K562 (cell line): Measurements from ENCODE around the gene TMEM203. TPM values are rescaled to one million over a fixed set of nuclear protein-coding genes. Genes with fewer than 3 reads are reported as not detected.
A peak's percentile ranks its signal among the peaks of the same experiment; 100 is the strongest.

Experiments used
- ATAC-seq: fragments of 200-7000 bp; cut with Tn5 transposase; 3 replicates; pipeline ENCODE4 v1.9.1; 2020; ENCODE audit warnings: moderate library complexity
- BruUV-seq: library from RNA; stranded (reverse); fragments of 400-500 nt; replicated peaks from 2 replicates; lab custom pipeline; 2021; lab: Mats Ljungman, UMichigan
- CTCF ChIA-PET: fragments of 300-600 bp; formaldehyde crosslinking; extraction: SDS; loops from one replicate; lab custom pipeline; 2021; ENCODE audit warnings: low intra/inter-chr PET ratio; lab: Yijun Ruan, JAX
- POLR2A ChIA-PET: fragments of 300-600, 350-650 bp; sonication (Branson Sonifier 250); formaldehyde crosslinking; extraction: SDS; loops from one replicate; lab custom pipeline; 2021; ENCODE audit warnings: antibody characterized with exemption, inconsistent platforms; lab: Yijun Ruan, JAX
- DNase-seq, 4 experiments: peaks; one replicate each; pipeline versions ENCODE4 v3.0.0 to v3.0.0-alpha.2; 2011 to 2018; ENCODE audit warnings: low spot score in 3 of 4, mixed read lengths in 3 of 4; ENCODE audit errors: extremely low read depth in 1 of 4
- FAIRE-seq: peaks from 2 replicates; lab custom pipeline; 2011; peaks lifted over from hg19 to GRCh38; lab: Jason Lieb, UNC
- H2AFZ ChIP-seq: 2 replicates; pipeline ENCODE4 v1.6.0; 2011; ENCODE audit warnings: low read depth, low read length, control low read depth, inconsistent platforms
- H3K27ac ChIP-seq: fragments of 200-600 bp; 3 replicates; pipeline ENCODE4 v1.8.0; 2011; ENCODE audit warnings: low read depth, mild to moderate bottlenecking, control low read depth, inconsistent platforms, low read length, moderate library complexity, mixed read lengths; ENCODE audit errors: extremely low read depth
- H3K27me3 ChIP-seq, 2 experiments: fragments of 300-600 bp in 1 of 2; 2 replicates in 1 of 2; 3 replicates in 1 of 2; pipeline versions ENCODE4 v1.6.0 to v1.8.0; 2011; ENCODE audit warnings: inconsistent platforms in 2 of 2, low read length in 2 of 2, mild to moderate bottlenecking in 1 of 2, mixed read lengths in 1 of 2, moderate library complexity in 1 of 2; ENCODE audit not compliant: control insufficient read depth in 2 of 2, insufficient read depth in 2 of 2
- H3K36me3 ChIP-seq: fragments of 300-600 bp; 3 replicates; pipeline ENCODE4 v1.8.0; 2011; ENCODE audit warnings: mild to moderate bottlenecking, low read length, inconsistent platforms; ENCODE audit not compliant: control insufficient read depth, insufficient read depth
- H3K4me1 ChIP-seq, 2 experiments: fragments of 200-600 bp in 1 of 2; replicated peaks in 1 of 2; 2 replicates in 1 of 2; 3 replicates in 1 of 2; pipeline versions ENCODE4 v1.5.1 to v1.8.0; 2011; ENCODE audit warnings: inconsistent platforms in 2 of 2, low read length in 2 of 2, mild to moderate bottlenecking in 1 of 2, mixed read lengths in 1 of 2, moderate library complexity in 1 of 2; ENCODE audit not compliant: control insufficient read depth in 2 of 2, insufficient read depth in 2 of 2
- H3K4me2 ChIP-seq: 2 replicates; pipeline ENCODE4 v1.6.1; 2011; ENCODE audit warnings: low read length, control low read depth, inconsistent platforms, mixed read lengths; ENCODE audit not compliant: insufficient read depth
- H3K4me3 ChIP-seq: fragments of 200-600 bp; sonication (generic), shearing (Covaris generic); 2 replicates; pipeline ENCODE4 v1.5.1; 2016; ENCODE audit warnings: control low read depth, inconsistent platforms
- H3K79me2 ChIP-seq: fragments of 200-600 bp; 3 replicates; pipeline ENCODE4 v1.8.0; 2011; ENCODE audit warnings: low read length, inconsistent platforms; ENCODE audit not compliant: control insufficient read depth, insufficient read depth
- H3K9ac ChIP-seq, 2 experiments: 2 replicates each; pipeline versions ENCODE4 v1.6.0 to v1.6.1; 2011; ENCODE audit warnings: low read depth in 2 of 2, low read length in 2 of 2, control low read depth in 1 of 2, inconsistent platforms in 1 of 2, mild to moderate bottlenecking in 1 of 2, mixed read lengths in 1 of 2; ENCODE audit not compliant: insufficient read depth in 1 of 2
- H3K9me1 ChIP-seq: one replicate; pipeline ENCODE4 v1.6.0; 2011; ENCODE audit warnings: inconsistent platforms, mild to moderate bottlenecking, low read length, moderate library complexity; ENCODE audit not compliant: control insufficient read depth, insufficient read depth
- H3K9me3 ChIP-seq: replicated peaks from 2 replicates; pipeline ENCODE4 v1.5.1; 2011; ENCODE audit warnings: low read depth, low read length, inconsistent platforms; ENCODE audit not compliant: control insufficient read depth, insufficient read depth
- H4K20me1 ChIP-seq: replicated peaks from 2 replicates; pipeline ENCODE4 v1.6.1; 2011; ENCODE audit warnings: low read length, inconsistent platforms, mixed read lengths; ENCODE audit not compliant: control insufficient read depth, insufficient read depth
- CTCF ChIP-seq, 3 experiments: IDR thresholded peaks in 2 of 3; conservative IDR thresholded peaks in 1 of 3; 2 replicates each; pipeline ENCODE4 v1.5.1; 2011 to 2012; ENCODE audit warnings: low read length in 3 of 3, mild to moderate bottlenecking in 3 of 3, control low read depth in 2 of 3, improper control_type of control experiment in 1 of 3, inconsistent platforms in 1 of 3, low read depth in 1 of 3, mixed read lengths in 1 of 3, moderate library complexity in 1 of 3; ENCODE audit not compliant: insufficient read depth in 2 of 3
- DMBX1 ChIP-seq: fragments of 250-450 bp; sonication (Bioruptor Pico); IDR thresholded peaks from 2 replicates; pipeline ENCODE4 v1.8.0; 2022; ENCODE audit warnings: inconsistent platforms, mild to moderate bottlenecking, moderate library complexity, borderline replicate concordance
- MAX ChIP-seq: sonication (generic); formaldehyde crosslinking; IDR thresholded peaks from 2 replicates; pipeline ENCODE4 v1.9.0; 2022; ENCODE audit warnings: mild to moderate bottlenecking, missing genetic modification reagents
- NELFE ChIP-seq: IDR thresholded peaks from 2 replicates; pipeline ENCODE4 v1.6.1; 2011; ENCODE audit warnings: mild to moderate bottlenecking; ENCODE audit not compliant: insufficient read depth, insufficient read length
- POLR2A ChIP-seq: fragments of 450-650 bp; conservative IDR thresholded peaks from 2 replicates; pipeline ENCODE4 v1.6.1; 2016
- POLR2G ChIP-seq: fragments of 200-400 bp; formaldehyde crosslinking; IDR thresholded peaks from 2 replicates; pipeline ENCODE4 v1.6.1; 2017; ENCODE audit warnings: low read depth, mild to moderate bottlenecking, antibody characterized with exemption, low read length, moderate library complexity
- RAD21 ChIP-seq, 2 experiments: fragments of 250-450 bp in 1 of 2; fragments of 450-650 bp in 1 of 2; sonication (Bioruptor Pico) in 1 of 2; formaldehyde crosslinking in 1 of 2; IDR thresholded peaks in 1 of 2; conservative IDR thresholded peaks in 1 of 2; 2 replicates each; pipeline versions ENCODE4 v1.4.0 to v1.8.0; 2020 to 2022; ENCODE audit warnings: mild to moderate bottlenecking in 2 of 2, moderate library complexity in 1 of 2
- THRAP3 ChIP-seq: fragments of 450-650 bp; IDR thresholded peaks from 2 replicates; pipeline ENCODE4 v1.6.1; 2016; ENCODE audit warnings: mild to moderate bottlenecking, inconsistent platforms, borderline replicate concordance
- WGBS: fragments of 100-300 bp; shearing (Covaris generic); methylation state at CpG from one replicate; pipeline ENCODE4 v1.1.6; 2016; ENCODE audit warnings: low coverage, mixed read lengths; ENCODE audit not compliant: insufficient coverage; ENCODE audit errors: missing lambda C conversion rate; 5-methylcytosine and 5-hydroxymethylcytosine counted together
- in situ Hi-C: fragments of 300-500 bp; cut with MboI; formaldehyde crosslinking; loops from 4 replicates; pipeline ENCODE4 v1.15.0; 2018; ENCODE audit warnings: inconsistent platforms, mixed read lengths
- intact Hi-C: fragments of 100-400 bp; cut with micrococcal nuclease; formaldehyde crosslinking; loops from 2 replicates; pipeline ENCODE4 v1.14.2; 2022
- polyA plus RNA-seq, 8 experiments: library from polyadenylated mRNA; depleted of rRNA in 4 of 8; stranded (reverse) in 5 of 8; unstranded in 3 of 8; fragments of >200 nt; fragmentation: Nextera tagmentation in 2 of 8; fragmentation: Illumina TruSeq in 1 of 8; extraction: Ambion mirVana in 2 of 8; extraction: Trizol in 1 of 8; gene quantifications; 2 replicates each; pipeline versions ENCODE4 v1.2.1 to v1.2.3, GENCODE V29; 2011 to 2014; ENCODE audit warnings: inconsistent platforms in 1 of 8, missing spikeins in 1 of 8
- total RNA-seq, 7 experiments: library from RNA; depleted of rRNA in 6 of 7; stranded (reverse); fragments of >200 nt in 6 of 7; fragmentation: Illumina TruSeq in 2 of 7; extraction: Trizol in 2 of 7; gene quantifications; 2 replicates each; pipeline versions ENCODE4 v1.2.1 to v1.2.3, GENCODE V29; 2011 to 2021; ENCODE audit warnings: low replicate concordance in 1 of 7
- TF ChIP-seq, protein P1 (sequence below): sonication (generic); formaldehyde crosslinking; IDR thresholded peaks from 2 replicates; pipeline ENCODE4 v1.8.1; 2023; ENCODE audit warnings: mild to moderate bottlenecking, missing genetic modification reagents

Gene TMEM203
- total and polyA plus RNA-seq, 9 of the 15 experiments (the other 6 are each of a cell fraction or from before 2014, with no cell fraction given), result 8.8 to 59.5 (median 37.6) TPM

GRCh38 chr9:137175345-137175961 is 30.0 kb downstream of the TMEM203 start:
- no peaks in the 10 kb centered on the region for H3K9me3 ChIP-seq
- in situ Hi-C loops (no loop called here), intact Hi-C loops (no loop called here)
- H3K9me1 ChIP-seq, result no peaks in the 10 kb centered on the region
- H3K4me1 ChIP-seq, result peaks cover 3 to 84% of the 10 kb centered on the region in 2 experiments; a peak in 3 of 5 replicates
- no peak overlapping the region for H3K4me2 ChIP-seq
- ChIA-PET POLR2A (interaction anchor here (0.6 to 1.8 kb wide), 3 partner anchors 18 to 84 kb away, joined by 3 to 7 read pairs (median 5); no protein-coding TSS in a partner anchor), CTCF (no interaction called here)
- H3K79me2 ChIP-seq, result no peaks in the 10 kb centered on the region
- WGBS, result 65% methylated on average over 23 of the region's 33 CpGs
- ATAC-seq (no peak; the same call in 1 of the 3 replicates), DNase-seq (peak in 1 of 4 experiments; percentile 28), FAIRE-seq (no peak)
- H3K9ac ChIP-seq, result peak overlapping the region in 1 of 2 experiments; percentile 64; a peak in 2 of 4 replicates
- TF ChIP-seq CTCF (IDR thresholded peaks at IDR 0.05 in 2 of 3, conservative IDR thresholded peaks at IDR 0.05 in 1 of 3; ENCODE audit: insufficient read depth in 2 of 3, low read depth in 1 of 3, low read length in 3 of 3) (peak in 2 of 3 experiments; percentile 27 to 30; a peak in 3 of 6 replicates), RAD21 (CRISPR knock-in tag; conservative IDR thresholded peaks at IDR 0.05 in 1 of 2, IDR thresholded peaks at IDR 0.05 in 1 of 2) (peak in 1 of 2 experiments; percentile 18; a peak in 1 of 4 replicates), THRAP3 (no peak), DMBX1 (CRISPR knock-in tag) (no peak), NELFE (no peak), POLR2A (peak; percentile 45; the same call in 1 of the 2 replicates), MAX (CRISPR knock-in tag) (0 out of 2 replicates have a peak, but pooled peaks have one; percentile 31), POLR2G (peak; percentile 78)
- TF ChIP-seq, protein P1, sequence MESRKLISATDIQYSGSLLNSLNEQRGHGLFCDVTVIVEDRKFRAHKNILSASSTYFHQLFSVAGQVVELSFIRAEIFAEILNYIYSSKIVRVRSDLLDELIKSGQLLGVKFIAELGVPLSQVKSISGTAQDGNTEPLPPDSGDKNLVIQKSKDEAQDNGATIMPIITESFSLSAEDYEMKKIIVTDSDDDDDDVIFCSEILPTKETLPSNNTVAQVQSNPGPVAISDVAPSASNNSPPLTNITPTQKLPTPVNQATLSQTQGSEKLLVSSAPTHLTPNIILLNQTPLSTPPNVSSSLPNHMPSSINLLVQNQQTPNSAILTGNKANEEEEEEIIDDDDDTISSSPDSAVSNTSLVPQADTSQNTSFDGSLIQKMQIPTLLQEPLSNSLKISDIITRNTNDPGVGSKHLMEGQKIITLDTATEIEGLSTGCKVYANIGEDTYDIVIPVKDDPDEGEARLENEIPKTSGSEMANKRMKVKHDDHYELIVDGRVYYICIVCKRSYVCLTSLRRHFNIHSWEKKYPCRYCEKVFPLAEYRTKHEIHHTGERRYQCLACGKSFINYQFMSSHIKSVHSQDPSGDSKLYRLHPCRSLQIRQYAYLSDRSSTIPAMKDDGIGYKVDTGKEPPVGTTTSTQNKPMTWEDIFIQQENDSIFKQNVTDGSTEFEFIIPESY (CRISPR knock-in tag), result peak; percentile 67
- no TSS peak for BruUV-seq
- H3K27ac ChIP-seq, result no peak overlapping the region
- H4K20me1 ChIP-seq, result 0 out of 2 replicates have a peak, but pooled peaks cover 5% of the 10 kb centered on the region
- H3K27me3 ChIP-seq, result peaks cover 0 to 7% of the 10 kb centered on the region in 2 experiments; a peak in 2 of 5 replicates
- no peak overlapping the region for H3K4me3 ChIP-seq
- H2AFZ ChIP-seq, result no peak overlapping the region
- peaks cover 21% of the 10 kb centered on the region; the same call in 1 of the 3 replicates for H3K36me3 ChIP-seq
